Measurements from ENCODE around the gene ZPR1. TPM values are rescaled to one million over a fixed set of nuclear protein-coding genes. Genes with fewer than 3 reads are reported as not detected.
A peak's percentile ranks its signal among the peaks of the same experiment; 100 is the strongest.
"Not testable (repeated sequence)": the region's sequence is repeated elsewhere in the genome, so short reads cannot be mapped to it uniquely, and the experiment has no call there.

ZPR1 gene, protein sequence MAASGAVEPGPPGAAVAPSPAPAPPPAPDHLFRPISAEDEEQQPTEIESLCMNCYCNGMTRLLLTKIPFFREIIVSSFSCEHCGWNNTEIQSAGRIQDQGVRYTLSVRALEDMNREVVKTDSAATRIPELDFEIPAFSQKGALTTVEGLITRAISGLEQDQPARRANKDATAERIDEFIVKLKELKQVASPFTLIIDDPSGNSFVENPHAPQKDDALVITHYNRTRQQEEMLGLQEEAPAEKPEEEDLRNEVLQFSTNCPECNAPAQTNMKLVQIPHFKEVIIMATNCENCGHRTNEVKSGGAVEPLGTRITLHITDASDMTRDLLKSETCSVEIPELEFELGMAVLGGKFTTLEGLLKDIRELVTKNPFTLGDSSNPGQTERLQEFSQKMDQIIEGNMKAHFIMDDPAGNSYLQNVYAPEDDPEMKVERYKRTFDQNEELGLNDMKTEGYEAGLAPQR
- total RNA-seq (ENCODE audit: insufficient read depth, low replicate concordance): 25.5 TPM

GRCh38 chr11:116787786-116788486 lies at the start of gene ZPR1:
ZPR1 (minus strand) TSS chr11:116788023; CDS start chr11:116787990, 33 bp downstream.
- peak; percentile 84 for DNase-seq (ENCODE audit: low spot score)

DNA sequence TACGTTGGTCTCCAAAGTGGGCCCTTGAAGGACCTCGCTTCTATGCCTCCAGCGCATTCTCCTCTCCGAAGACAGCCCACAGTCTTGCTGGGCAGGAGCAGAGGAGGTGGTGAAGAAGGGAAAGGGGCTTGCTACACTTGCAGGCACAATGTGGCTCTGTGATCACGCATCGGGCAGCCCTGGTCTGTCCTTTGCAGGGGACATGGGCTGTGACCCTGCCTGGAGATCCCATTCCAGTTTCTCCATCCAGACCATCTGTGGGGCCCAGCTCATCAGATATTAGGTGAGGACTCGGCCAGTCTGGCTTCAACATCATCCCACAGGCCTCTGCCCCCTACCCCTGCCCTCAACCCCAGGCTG lies 48.8 kb upstream of the ZPR1 start:
- no peak for DNase-seq (ENCODE audit: low spot score)

DNA sequence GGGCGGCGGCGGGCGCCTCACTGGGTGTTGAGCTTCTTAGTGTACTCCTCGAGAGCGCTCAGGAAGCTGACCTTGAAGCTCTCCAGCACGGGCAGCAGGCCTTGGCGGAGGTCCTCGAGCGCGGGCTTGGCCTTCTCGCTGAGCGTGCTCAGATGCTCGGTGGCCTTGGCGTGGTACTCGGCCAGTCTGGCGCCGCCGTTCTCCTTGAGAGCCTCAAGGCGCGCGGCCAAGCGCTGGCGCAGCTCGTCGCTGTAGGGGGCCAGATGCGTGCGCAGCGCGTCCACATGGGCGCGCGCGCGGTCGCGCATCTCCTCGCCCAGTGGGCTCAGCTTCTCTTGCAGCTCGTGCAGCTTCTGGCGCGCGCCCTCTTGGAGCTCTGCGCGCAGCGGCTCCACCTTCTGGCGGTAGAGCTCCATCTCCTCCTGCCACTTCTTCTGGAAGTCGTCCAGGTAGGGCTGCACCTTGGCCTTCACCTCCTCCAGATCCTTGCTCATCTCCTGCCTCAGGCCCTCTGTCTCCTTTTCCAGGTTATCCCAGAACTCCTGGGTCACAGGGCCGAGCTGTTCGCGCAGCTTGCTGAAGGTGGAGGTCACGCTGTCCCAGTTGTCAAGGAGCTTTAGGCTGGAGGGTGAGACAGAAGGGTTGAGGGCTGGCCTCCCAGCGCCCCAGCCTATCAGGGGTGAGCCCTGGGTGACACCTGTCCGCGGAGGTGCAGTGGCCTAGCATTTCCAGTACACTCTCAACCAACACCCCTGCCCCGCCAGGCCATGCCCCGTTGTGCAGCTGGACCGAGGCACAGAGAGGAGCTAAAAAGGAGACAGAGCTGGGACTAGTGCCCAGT lies 48.2 kb upstream of the ZPR1 start:
- DNase-seq (ENCODE audit: low spot score): peak; percentile 92

GRCh38 chr11:116835042-116835772 lies 47.4 kb upstream of the ZPR1 start:
- DNase-seq (ENCODE audit: low spot score): no peak

DNA sequence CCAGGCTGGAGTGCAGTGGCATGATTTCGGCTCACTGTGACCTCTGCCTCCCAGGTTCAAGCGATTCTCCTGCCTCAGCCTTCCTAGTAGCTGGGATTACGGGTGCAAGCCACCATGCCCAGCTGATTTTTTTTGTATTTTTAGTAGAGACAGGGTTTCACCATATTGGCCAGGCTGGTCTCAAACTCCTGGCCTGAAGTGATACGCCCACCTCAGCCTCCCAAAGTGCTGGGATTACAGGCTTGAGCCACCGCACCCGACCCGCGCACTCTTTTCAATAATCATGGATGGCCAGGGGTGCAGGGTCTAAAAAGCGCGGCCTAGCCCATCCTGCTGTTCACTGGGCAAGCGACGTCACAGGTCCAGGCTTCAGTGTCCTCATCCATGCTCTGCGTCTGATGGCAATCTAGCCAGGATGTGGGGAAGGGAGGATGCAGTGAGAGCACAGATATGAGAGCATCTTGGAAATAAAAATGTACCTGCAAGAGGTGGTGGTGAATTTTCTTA lies 46.8 kb upstream of the ZPR1 start:
- DNase-seq (ENCODE audit: low spot score): not testable (repeated sequence)

GRCh38 chr11:116833816-116834534 lies 46.2 kb upstream of the ZPR1 start:
- no peak for DNase-seq (ENCODE audit: low spot score)

DNA sequence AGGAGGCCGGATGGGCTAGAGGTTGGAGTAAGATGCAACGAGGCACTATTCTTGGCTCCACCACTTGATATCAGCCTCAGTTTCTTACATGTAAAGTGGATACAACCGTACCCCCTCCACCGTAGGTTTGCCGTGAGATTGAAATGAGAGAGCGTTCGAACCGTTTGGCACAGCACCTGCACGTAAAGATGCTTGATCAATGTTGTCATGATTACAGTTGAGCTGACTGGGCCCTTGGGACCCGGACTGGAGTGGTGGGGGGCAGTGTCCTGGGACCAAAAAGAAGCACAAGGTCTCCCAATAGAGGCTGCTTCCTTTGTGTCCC lies 45.6 kb upstream of the ZPR1 start:
- DNase-seq (ENCODE audit: low spot score): no peak

DNA sequence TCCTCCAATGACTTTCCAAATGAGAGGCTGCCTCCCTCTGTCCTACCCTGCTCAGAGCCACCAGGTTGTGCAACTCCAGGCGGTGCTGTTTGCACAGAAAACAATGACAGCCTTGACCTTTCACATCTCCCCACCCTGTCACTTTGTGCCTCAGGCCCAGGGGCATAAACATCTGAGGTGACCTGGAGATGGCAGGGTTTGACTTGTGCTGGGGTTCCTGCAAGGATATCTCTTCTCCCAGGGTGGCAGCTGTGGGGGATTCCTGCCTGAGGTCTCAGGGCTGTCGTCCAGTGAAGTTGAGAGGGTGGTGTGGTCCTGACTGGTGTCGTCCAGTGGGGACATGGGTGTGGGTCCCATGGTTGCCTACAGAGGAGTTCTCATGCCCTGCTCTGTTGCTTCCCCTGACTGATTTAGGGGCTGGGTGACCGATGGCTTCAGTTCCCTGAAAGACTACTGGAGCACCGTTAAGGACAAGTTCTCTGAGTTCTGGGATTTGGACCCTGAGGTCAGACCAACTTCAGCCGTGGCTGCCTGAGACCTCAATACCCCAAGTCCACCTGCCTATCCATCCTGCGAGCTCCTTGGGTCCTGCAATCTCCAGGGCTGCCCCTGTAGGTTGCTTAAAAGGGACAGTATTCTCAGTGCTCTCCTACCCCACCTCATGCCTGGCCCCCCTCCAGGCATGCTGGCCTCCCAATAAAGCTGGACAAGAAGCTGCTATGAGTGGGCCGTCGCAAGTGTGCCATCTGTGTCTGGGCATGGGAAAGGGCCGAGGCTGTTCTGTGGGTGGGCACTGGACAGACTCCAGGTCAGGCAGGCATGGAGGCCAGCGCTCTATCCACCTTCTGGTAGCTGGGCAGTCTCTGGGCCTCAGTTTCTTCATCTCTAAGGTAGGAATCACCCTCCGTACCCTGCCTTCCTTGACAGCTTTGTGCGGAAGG lies 44.8 kb upstream of the ZPR1 start:
- DNase-seq (ENCODE audit: low spot score): no peak

- no peak for DNase-seq (ENCODE audit: low spot score)
These were observed 44.0 kb upstream of the ZPR1 start for GRCh38 chr11:116831790-116832349.

GRCh38 chr11:116830184-116830912 lies 42.5 kb upstream of the ZPR1 start:
- no peak for DNase-seq (ENCODE audit: low spot score)

GRCh38 chr11:116829525-116830183 lies 41.8 kb upstream of the ZPR1 start, which contains the start of gene APOC3:
APOC3 (plus strand) TSS chr11:116829907; CDS start chr11:116830583, 676 bp downstream.
- peak; percentile 40 for DNase-seq (ENCODE audit: low spot score)

DNA sequence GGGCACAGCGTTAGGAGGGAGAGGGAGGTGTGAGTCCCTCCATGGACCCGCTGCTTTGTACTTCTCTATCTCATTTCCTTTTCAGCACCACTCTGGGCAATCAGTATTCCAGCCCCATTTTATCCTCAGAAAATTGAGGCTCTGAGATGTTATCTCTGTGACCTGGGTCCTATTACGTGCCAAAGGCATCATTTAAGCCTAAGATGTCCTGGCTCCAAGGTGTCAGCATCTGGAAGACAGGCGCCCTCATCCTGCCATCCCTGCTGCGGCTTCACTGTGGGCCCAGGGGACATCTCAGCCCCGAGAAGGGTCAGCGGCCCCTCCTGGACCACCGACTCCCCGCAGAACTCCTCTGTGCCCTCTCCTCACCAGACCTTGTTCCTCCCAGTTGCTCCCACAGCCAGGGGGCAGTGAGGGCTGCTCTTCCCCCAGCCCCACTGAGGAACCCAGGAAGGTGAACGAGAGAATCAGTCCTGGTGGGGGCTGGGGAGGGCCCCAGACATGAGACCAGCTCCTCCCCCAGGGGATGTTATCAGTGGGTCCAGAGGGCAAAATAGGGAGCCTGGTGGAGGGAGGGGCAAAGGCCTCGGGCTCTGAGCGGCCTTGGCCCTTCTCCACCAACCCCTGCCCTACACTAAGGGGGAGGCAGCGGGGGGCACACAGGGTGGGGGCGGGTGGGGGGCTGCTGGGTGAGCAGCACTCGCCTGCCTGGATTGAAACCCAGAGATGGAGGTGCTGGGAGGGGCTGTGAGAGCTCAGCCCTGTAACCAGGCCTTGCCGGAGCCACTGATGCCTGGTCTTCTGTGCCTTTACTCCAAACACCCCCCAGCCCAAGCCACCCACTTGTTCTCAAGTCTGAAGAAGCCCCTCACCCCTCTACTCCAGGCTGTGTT lies 41.1 kb upstream of the ZPR1 start:
- no peak for DNase-seq (ENCODE audit: low spot score)

DNA sequence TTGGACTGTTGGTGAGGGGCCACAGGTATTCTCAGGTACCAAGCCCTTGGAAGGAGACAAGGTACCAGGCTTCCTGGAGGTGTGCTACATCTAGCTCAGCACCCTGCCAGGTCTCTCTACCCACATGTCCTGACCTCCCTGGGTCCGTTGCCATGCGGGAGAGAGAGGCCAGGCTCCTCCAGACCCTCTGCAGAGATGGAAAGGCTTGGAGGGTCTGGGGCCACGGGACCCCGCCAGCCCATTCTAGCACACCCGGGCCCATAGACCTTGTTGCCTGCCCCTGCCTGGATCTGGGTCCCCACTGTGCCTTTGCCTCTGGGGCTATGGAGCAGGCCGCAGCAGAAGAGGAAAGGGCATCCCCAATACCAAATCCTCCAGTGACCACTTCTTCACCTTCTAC lies 39.6 kb upstream of the ZPR1 start:
- no peak for DNase-seq (ENCODE audit: low spot score)

DNA sequence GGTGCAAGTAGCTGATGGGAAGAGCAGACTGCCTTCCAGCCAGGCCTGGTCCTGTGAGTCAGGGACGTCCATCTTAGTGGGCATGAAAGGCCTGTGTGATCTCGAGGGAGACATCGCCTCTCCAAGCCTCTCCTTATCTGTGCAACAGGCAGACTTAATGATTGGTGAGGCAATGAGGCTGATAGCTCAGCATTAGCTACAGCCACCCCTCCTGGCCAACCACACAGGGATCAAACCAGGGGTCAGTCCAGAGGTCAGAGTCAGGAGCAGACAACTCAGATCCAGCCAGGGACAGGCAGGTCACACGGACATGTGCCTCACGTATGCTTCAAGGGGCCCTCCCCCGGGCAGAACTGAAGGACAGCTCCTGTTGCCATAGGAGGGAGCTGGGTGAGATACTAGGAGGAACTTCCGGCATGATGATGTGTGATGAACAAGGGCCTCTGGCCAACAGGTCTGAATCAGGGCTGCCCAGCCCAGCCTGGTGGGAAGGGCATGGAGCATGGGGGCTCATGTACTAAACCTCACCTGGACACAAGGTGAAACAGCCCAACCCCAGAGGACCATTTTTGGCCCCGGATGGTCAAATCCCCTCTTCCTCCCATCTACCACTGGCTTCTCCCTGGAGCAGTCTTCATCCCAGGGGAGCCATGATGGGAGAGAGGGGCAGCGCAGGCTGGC lies 39.1 kb upstream of the ZPR1 start:
- no peak for DNase-seq (ENCODE audit: low spot score)

DNA sequence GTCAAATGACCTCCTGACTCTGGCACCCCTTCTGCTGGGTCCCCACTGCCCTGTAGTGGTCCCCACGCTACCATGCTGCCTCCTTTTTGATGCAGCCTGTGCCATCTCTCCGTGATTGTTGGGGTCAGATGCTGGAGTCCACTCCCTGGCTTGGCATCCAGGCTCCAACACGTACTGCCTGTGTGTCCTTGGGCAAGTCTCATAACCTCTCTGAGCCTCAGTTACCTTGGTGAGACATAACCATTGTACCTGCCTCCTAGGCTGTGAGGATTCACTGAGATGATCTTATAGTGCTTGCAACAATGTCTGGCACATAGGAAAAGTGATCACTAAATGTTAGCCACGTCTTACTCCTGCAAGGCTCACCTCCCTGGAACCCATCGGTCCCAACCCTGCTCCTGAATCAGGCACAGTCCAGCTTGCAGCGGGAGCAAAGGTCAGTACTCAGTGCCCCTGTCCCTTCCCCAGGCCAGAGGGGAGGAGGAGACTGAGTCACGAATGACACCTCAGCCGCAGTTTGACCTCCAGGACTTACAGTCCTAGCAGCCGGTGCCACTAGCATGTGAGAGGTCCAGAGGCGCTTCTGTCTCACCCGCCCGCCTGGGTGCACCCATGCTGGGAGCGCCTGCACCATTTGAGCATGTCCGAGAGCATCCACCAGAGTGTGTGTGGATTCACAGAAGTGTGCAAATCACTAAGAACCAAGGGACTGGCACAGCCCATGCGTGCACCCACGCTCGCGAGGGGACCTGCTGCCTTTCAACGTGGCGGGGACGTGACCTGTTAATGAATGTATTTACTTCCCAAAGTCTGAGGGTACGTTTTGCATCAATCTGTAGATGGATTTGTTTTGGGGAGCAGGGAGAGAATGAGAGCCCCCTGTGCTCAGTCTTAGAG lies 38.3 kb upstream of the ZPR1 start:
- no peak for DNase-seq (ENCODE audit: low spot score)

All from umbilical cord (tissue), 2 donors.